ENCODE results near the gene GRIK3. TPM values are rescaled to one million over a fixed set of nuclear protein-coding genes. Genes with fewer than 3 reads are reported as not detected.
A peak's percentile ranks its signal among the peaks of the same experiment; 100 is the strongest.

GRIK3 gene
- total RNA-seq, 2 donors from 2014 or later: 0.20 to 1.2 TPM

- peak; percentile 11 for DNase-seq
- no peak for TF ChIP-seq CTCF (IDR thresholded peaks at IDR 0.05)
- H3K4me3 ChIP-seq: no peak overlapping the region
- H3K9me3 ChIP-seq: no peaks in the 10 kb centered on the region
- H3K27me3 ChIP-seq: no peaks in the 10 kb centered on the region
- H3K9ac ChIP-seq (ENCODE audit: low read depth in 2 of 2, low read length in 2 of 2): no peak overlapping the region
- no peak overlapping the region for H3K27ac ChIP-seq
- no peaks in the 10 kb centered on the region for H3K36me3 ChIP-seq
- H3K4me1 ChIP-seq: no peaks in the 10 kb centered on the region
- intact Hi-C loops (cut with DNase I): no loop called here
These were observed 143.5 kb downstream of the GRIK3 start for GRCh38 chr1:36890776-36891175.

- H3K9ac ChIP-seq (ENCODE audit: low read depth in 2 of 2, low read length in 2 of 2): no peak overlapping the region
- no peak for TF ChIP-seq CTCF (IDR thresholded peaks at IDR 0.05)
- peak; percentile 13 for DNase-seq
- no peaks in the 10 kb centered on the region for H3K4me1 ChIP-seq
- intact Hi-C loops (cut with DNase I): no loop called here
- no peaks in the 10 kb centered on the region for H3K9me3 ChIP-seq
- no peaks in the 10 kb centered on the region for H3K27me3 ChIP-seq
- H3K4me3 ChIP-seq: no peak overlapping the region
- H3K27ac ChIP-seq: no peak overlapping the region
- H3K36me3 ChIP-seq: no peaks in the 10 kb centered on the region
These were observed 144.7 kb downstream of the GRIK3 start for GRCh38 chr1:36889478-36890226.

GRCh38 chr1:36888811-36889477 is 145.4 kb downstream of the GRIK3 start:
- Histone ChIP-seq H3K9ac (ENCODE audit: low read depth in 2 of 2, low read length in 2 of 2) (no peak overlapping the region), H3K36me3 (no peaks in the 10 kb centered on the region), H3K4me3 (no peak overlapping the region), H3K4me1 (no peaks in the 10 kb centered on the region), H3K9me3 (no peaks in the 10 kb centered on the region), H3K27me3 (no peaks in the 10 kb centered on the region), H3K27ac (no peak overlapping the region)
- no peak for DNase-seq
- intact Hi-C loops (cut with DNase I): no loop called here
- TF ChIP-seq CTCF (IDR thresholded peaks at IDR 0.05): no peak

GRCh38 chr1:36885540-36886357 is 148.6 kb downstream of the GRIK3 start:
- no peak for TF ChIP-seq CTCF (IDR thresholded peaks at IDR 0.05)
- Histone ChIP-seq H3K9ac (ENCODE audit: low read depth in 2 of 2, low read length in 2 of 2) (no peak overlapping the region), H3K4me1 (no peaks in the 10 kb centered on the region), H3K9me3 (no peaks in the 10 kb centered on the region), H3K27me3 (no peaks in the 10 kb centered on the region), H3K36me3 (no peaks in the 10 kb centered on the region), H3K4me3 (no peak overlapping the region), H3K27ac (no peak overlapping the region)
- DNase-seq: peak; percentile 9
- intact Hi-C loops (cut with DNase I): no loop called here

GRCh38 chr1:36884801-36885200 is 149.5 kb downstream of the GRIK3 start:
- TF ChIP-seq CTCF (IDR thresholded peaks at IDR 0.05): no peak
- intact Hi-C loops (cut with DNase I): no loop called here

More at GRCh38 chr1:36884801-36885200, 149.5 kb downstream of the GRIK3 start:
- no peaks in the 10 kb centered on the region for H3K36me3 ChIP-seq
- no peak overlapping the region for H3K27ac ChIP-seq
- H3K9me3 ChIP-seq: no peaks in the 10 kb centered on the region
- no peaks in the 10 kb centered on the region for H3K27me3 ChIP-seq
- H3K4me3 ChIP-seq: no peak overlapping the region
- DNase-seq: peak; percentile 2
- no peak overlapping the region for H3K9ac ChIP-seq (ENCODE audit: low read depth in 2 of 2, low read length in 2 of 2)
- no peaks in the 10 kb centered on the region for H3K4me1 ChIP-seq

All from colonic mucosa (tissue), 4 donors.